Type B pancreatic cell (in vitro differentiated cells): ENCODE results near the gene THAP10. TPM values are rescaled to one million over a fixed set of nuclear protein-coding genes. Genes with fewer than 3 reads are reported as not detected.
"Not testable (repeated sequence)": the region's sequence is repeated elsewhere in the genome, so short reads cannot be mapped to it uniquely, and the experiment has no call there.

Source experiments
- DNase-seq: peaks from one replicate; pipeline ENCODE4 v3.0.0; 2021; ENCODE audit warnings: mixed read lengths; ENCODE audit not compliant: unreplicated experiment; ENCODE audit errors: extremely low spot score
- H3K27ac Mint-ChIP-seq: 2 replicates; pipeline ENCODE4 v1.8.0; 2021; ENCODE audit warnings: mild to moderate bottlenecking, mixed read lengths
- H3K27me3 Mint-ChIP-seq: 2 replicates; pipeline ENCODE4 v1.8.0; 2021; ENCODE audit warnings: mixed read lengths
- H3K36me3 Mint-ChIP-seq: 2 replicates; pipeline ENCODE4 v1.8.0; 2021; ENCODE audit warnings: mixed read lengths
- H3K4me1 Mint-ChIP-seq: one replicate; pipeline ENCODE4 v1.8.0; 2021; ENCODE audit warnings: mixed read lengths; ENCODE audit not compliant: unreplicated experiment
- H3K4me3 Mint-ChIP-seq: 2 replicates; pipeline ENCODE4 v1.8.0; 2021; ENCODE audit warnings: mild to moderate bottlenecking, mixed read lengths
- H3K9me3 Mint-ChIP-seq: 2 replicates; pipeline ENCODE4 v1.8.0; 2021; ENCODE audit warnings: mixed read lengths
- total RNA-seq: library from RNA; stranded (reverse); gene quantifications from 2 replicates; pipeline ENCODE4 v1.2.1, GENCODE V29; 2021; ENCODE audit warnings: low replicate concordance
- TF ChIP-seq, protein P1 (sequence below): fragments of 200-600 bp; sonication (generic); conservative IDR thresholded peaks from 2 replicates; pipeline ENCODE4 v1.5.0; 2021; ENCODE audit warnings: antibody characterized with exemption, mild to moderate bottlenecking

Gene THAP10
- total RNA-seq, 1 donor from 2014 or later: 5.3 TPM

DNA sequence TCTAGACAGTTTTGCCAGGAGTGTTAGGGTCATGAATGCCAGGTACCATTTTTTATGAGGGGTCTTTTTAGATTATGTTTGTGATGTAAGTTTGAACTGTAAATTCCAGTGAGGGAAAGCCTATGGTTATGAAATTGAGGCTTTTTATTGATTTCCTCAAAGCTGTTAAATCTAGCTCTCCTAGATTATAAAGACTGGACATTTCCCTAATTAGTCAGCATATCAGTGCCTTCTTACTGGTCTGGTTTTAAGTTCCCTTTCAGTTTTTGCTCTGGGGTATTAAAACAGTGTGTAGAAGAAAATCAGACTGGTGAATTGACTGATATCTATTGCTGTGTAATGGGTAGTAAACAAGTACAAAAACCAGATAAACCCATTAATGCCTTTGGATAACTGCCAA is 39.6 kb upstream of the THAP10 start:
- Mint-ChIP-seq H3K36me3 (peaks cover 11% of the 10 kb centered on the region), H3K4me3 (no peak overlapping the region)

DNA sequence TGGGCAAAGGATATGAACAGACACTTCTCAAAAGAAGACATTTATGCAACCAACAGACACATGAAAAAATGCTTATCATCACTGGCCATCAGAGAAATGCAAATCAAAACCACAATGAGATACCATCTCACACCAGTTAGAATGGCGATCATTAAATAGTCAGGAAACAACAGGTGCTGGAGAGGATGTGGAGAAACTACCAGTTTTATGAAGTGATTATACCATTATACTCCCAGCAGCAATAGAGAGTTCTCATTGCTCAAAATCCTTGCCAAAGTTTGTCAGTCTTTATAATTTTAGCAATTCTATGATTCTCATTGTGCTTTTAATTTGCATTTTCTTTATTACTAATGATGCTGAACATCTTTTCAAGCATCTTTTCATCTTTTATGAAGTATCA is 34.7 kb upstream of the THAP10 start:
- not testable (repeated sequence) for H3K9me3 Mint-ChIP-seq, DNase-seq, H3K27ac Mint-ChIP-seq, H3K4me1 Mint-ChIP-seq, H3K4me3 Mint-ChIP-seq, H3K27me3 Mint-ChIP-seq
- peaks cover 15% of the 10 kb centered on the region for H3K36me3 Mint-ChIP-seq

More for the DNA sequence above, 39.6 kb upstream of the THAP10 start:
- no peak overlapping the region for H3K27ac Mint-ChIP-seq
- no peaks in the 10 kb centered on the region for H3K27me3 Mint-ChIP-seq
- TF ChIP-seq, protein P1, sequence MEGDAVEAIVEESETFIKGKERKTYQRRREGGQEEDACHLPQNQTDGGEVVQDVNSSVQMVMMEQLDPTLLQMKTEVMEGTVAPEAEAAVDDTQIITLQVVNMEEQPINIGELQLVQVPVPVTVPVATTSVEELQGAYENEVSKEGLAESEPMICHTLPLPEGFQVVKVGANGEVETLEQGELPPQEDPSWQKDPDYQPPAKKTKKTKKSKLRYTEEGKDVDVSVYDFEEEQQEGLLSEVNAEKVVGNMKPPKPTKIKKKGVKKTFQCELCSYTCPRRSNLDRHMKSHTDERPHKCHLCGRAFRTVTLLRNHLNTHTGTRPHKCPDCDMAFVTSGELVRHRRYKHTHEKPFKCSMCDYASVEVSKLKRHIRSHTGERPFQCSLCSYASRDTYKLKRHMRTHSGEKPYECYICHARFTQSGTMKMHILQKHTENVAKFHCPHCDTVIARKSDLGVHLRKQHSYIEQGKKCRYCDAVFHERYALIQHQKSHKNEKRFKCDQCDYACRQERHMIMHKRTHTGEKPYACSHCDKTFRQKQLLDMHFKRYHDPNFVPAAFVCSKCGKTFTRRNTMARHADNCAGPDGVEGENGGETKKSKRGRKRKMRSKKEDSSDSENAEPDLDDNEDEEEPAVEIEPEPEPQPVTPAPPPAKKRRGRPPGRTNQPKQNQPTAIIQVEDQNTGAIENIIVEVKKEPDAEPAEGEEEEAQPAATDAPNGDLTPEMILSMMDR: no peak
- peaks cover 3% of the 10 kb centered on the region for H3K9me3 Mint-ChIP-seq
- peaks cover 4% of the 10 kb centered on the region for H3K4me1 Mint-ChIP-seq
- no peak for DNase-seq

DNA sequence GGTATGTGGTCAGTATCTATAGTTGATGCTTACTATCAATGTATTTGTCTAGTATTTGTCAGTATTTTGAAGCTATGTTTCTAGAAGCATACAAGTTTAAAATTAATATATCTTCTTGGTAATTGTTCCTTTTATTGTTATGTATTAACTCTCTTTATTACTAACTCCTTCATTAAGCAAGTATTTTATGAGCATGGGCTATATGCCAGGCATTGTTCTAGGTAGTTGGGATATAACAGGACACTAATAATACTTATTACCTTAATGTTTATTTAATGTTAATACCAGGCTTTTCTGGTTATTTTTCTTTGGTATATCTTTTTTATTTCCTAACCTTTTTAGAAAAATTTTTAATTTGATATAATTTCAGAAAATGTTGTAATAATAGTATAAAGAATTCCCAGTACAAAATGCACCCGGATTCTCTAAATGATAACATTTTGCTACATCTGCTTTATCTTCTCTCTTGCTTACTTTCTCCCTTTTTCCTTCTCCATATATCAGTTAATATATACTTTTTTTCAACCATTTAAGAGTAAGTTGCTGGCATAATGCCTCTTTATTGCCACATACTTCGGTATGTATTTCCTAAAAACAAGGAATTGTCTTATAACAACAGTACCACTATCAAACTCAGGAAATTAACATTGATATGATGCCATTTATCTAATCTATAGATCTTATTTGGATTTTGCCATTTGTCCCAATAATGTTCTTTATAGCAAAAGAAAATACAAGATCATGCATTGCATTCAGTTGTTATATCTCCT is 31.3 kb upstream of the THAP10 start:
- H3K36me3 Mint-ChIP-seq: peaks cover 4% of the 10 kb centered on the region
- peaks cover 9% of the 10 kb centered on the region for H3K9me3 Mint-ChIP-seq
- H3K4me3 Mint-ChIP-seq: no peak overlapping the region
- no peak overlapping the region for H3K27ac Mint-ChIP-seq
- no peaks in the 10 kb centered on the region for H3K27me3 Mint-ChIP-seq
- DNase-seq: no peak
- TF ChIP-seq, protein P1: no peak
- no peaks in the 10 kb centered on the region for H3K4me1 Mint-ChIP-seq

DNA sequence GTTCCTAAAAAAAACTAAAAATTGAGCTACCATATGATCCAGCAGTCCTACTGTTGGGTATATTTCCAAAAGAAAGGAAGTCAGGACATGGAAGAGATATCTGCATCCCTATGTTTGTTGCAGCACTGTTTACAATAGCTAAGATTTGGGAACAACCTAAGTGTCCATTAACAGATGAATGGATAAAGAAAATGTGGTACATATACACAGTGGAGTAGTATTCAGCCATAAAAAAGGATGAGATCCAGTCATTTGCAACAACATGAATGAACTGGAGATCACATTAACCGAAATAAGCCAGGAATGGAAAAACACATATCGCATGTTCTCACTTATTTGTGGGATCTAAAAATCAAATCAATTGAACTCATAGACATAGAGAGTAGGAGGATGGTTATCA is 29.9 kb upstream of the THAP10 start:
- Mint-ChIP-seq H3K27me3 (no peaks in the 10 kb centered on the region), H3K4me1 (no peaks in the 10 kb centered on the region), H3K9me3 (peaks cover 6% of the 10 kb centered on the region), H3K4me3 (no peak overlapping the region), H3K36me3 (peaks cover 4% of the 10 kb centered on the region), H3K27ac (no peak overlapping the region)
- TF ChIP-seq, protein P1: no peak
- DNase-seq: no peak

DNA sequence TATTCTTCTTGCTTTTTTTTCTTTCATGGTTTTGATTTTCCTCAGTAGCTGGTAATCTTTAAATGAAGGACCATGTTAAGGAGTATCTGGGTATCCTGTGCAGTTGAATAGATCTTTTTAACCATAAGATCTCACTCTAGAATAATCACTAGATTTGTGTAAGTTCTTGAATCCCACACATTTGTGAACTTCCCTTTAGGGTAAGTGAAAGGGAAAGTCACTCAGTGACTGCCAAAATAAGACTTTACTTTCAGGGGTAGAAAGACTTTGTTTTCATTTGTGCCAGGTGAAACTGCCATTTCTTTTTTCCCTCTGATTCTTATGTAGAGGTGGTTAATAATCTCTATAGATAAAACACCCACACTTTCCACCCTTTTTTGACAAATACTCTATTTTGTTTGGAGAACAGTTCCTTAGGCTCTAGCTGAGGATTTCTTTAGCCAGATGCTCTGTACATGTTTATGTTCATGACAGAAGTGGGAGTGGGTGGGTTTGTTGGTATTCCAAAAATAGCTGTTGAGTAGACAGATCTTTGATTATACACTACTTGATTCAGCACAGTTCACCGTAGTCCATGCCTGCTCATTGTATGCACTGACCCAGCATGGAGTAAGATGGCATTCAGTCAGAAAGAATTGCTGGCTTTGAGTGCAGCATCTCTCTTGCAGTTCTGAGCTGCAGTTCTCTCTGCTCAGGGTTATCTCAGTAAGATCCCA is 28.9 kb upstream of the THAP10 start:
- Mint-ChIP-seq H3K9me3 (peaks cover 6% of the 10 kb centered on the region), H3K4me3 (no peak overlapping the region), H3K27ac (no peak overlapping the region), H3K4me1 (no peaks in the 10 kb centered on the region), H3K27me3 (no peaks in the 10 kb centered on the region), H3K36me3 (peaks cover 4% of the 10 kb centered on the region)
- DNase-seq: no peak
- TF ChIP-seq, protein P1: no peak

DNA sequence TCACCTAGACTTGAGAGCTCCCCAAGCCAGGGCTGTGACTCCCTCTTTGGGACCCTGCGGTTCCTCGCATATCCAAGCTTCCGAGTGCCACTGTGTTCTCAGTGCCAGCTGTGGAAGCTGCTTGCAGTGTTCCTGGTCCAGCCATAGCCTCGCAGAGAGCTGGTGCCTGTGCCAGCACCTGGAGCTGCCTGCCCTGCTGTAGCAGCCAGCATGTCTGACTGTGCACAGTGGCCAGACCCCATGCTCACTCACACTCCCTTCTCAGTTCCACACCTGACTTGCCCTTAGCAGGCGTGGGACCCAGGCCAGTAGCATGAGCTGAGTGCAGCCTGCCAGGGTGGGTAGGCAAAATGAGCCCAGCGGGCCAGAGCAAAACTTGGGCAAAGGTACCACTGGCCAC is 25.7 kb upstream of the THAP10 start:
- no peaks in the 10 kb centered on the region for H3K27me3 Mint-ChIP-seq
- peaks cover 4% of the 10 kb centered on the region for H3K36me3 Mint-ChIP-seq
- no peaks in the 10 kb centered on the region for H3K4me1 Mint-ChIP-seq

More for the DNA sequence above, 25.7 kb upstream of the THAP10 start:
- Mint-ChIP-seq H3K9me3 (peaks cover 6% of the 10 kb centered on the region), H3K27ac (no peak overlapping the region), H3K4me3 (no peak overlapping the region)
- no peak for DNase-seq
- TF ChIP-seq, protein P1: no peak
